ENCODE results near the gene EML6.

The EML6 gene

GRCh38 chr2:55006306-55006705 lies 282.8 kb downstream of the EML6 start:
- peaks cover 86% of the 10 kb centered on the region for H4K20me1 ChIP-seq (ENCODE audit: insufficient read depth, low read length, poor library complexity, severe bottlenecking)
- peaks cover 100% of the 10 kb centered on the region for H3K79me2 ChIP-seq (ENCODE audit: insufficient read depth, low read length)
- H3K4me2 ChIP-seq (ENCODE audit: low read depth, low read length, poor library complexity, severe bottlenecking): peak overlapping the region; percentile 44
- H3K9ac ChIP-seq (ENCODE audit: low read depth, low read length, poor library complexity, severe bottlenecking): no peak overlapping the region
- H2AFZ ChIP-seq (ENCODE audit: low read length): no peak overlapping the region
- H3F3A ChIP-seq (ENCODE audit: low read depth): no peaks in the 10 kb centered on the region
- no peak overlapping the region for H3K4me3 ChIP-seq (ENCODE audit: low read length, poor library complexity, severe bottlenecking)
- no peaks in the 10 kb centered on the region for H3K36me3 ChIP-seq (ENCODE audit: insufficient read depth, low read length)
- H3K9me3 ChIP-seq (ENCODE audit: insufficient read depth, low read depth, low read length): no peaks in the 10 kb centered on the region
- no peak for TF ChIP-seq CTCF (conservative IDR thresholded peaks at IDR 0.05; ENCODE audit: low read length)
- TF ChIP-seq EZH2phosphoT487 (IDR thresholded peaks at IDR 0.05; ENCODE audit: borderline replicate concordance): no peak
- no peaks in the 10 kb centered on the region for H3K27me3 ChIP-seq (ENCODE audit: insufficient read depth, low read length, poor library complexity, severe bottlenecking)
- peaks cover 36% of the 10 kb centered on the region for H3K4me1 ChIP-seq (ENCODE audit: insufficient read depth, low read length, poor library complexity, severe bottlenecking)
- no peaks in the 10 kb centered on the region for H3K9me2 ChIP-seq (replicated peaks; ENCODE audit: low read depth, low read length)

- no peak for TF ChIP-seq EZH2phosphoT487 (IDR thresholded peaks at IDR 0.05; ENCODE audit: borderline replicate concordance)
- TF ChIP-seq CTCF (conservative IDR thresholded peaks at IDR 0.05; ENCODE audit: low read length): no peak
- Histone ChIP-seq H3K9me2 (replicated peaks; ENCODE audit: low read depth, low read length) (no peaks in the 10 kb centered on the region), H3K9me3 (ENCODE audit: insufficient read depth, low read depth, low read length) (no peaks in the 10 kb centered on the region), H3K36me3 (ENCODE audit: insufficient read depth, low read length) (no peaks in the 10 kb centered on the region), H3K79me2 (ENCODE audit: insufficient read depth, low read length) (peaks cover 100% of the 10 kb centered on the region), H3K4me2 (ENCODE audit: low read depth, low read length, poor library complexity, severe bottlenecking) (peak overlapping the region; percentile 78), H3K4me3 (ENCODE audit: low read length, poor library complexity, severe bottlenecking) (peak overlapping the region; percentile 52), H2AFZ (ENCODE audit: low read length) (no peak overlapping the region), H3K9ac (ENCODE audit: low read depth, low read length, poor library complexity, severe bottlenecking) (peak overlapping the region; percentile 39), H3F3A (ENCODE audit: low read depth) (no peaks in the 10 kb centered on the region), H4K20me1 (ENCODE audit: insufficient read depth, low read length, poor library complexity, severe bottlenecking) (peaks cover 97% of the 10 kb centered on the region), H3K27me3 (ENCODE audit: insufficient read depth, low read length, poor library complexity, severe bottlenecking) (no peaks in the 10 kb centered on the region), H3K4me1 (ENCODE audit: insufficient read depth, low read length, poor library complexity, severe bottlenecking) (peaks cover 56% of the 10 kb centered on the region)
These were observed 286.0 kb downstream of the EML6 start for GRCh38 chr2:55009277-55010060.

GRCh38 chr2:55010149-55010591 lies 286.7 kb downstream of the EML6 start:
- Histone ChIP-seq H2AFZ (ENCODE audit: low read length) (no peak overlapping the region), H3F3A (ENCODE audit: low read depth) (no peaks in the 10 kb centered on the region), H3K9me3 (ENCODE audit: insufficient read depth, low read depth, low read length) (no peaks in the 10 kb centered on the region), H4K20me1 (ENCODE audit: insufficient read depth, low read length, poor library complexity, severe bottlenecking) (peaks cover 96% of the 10 kb centered on the region), H3K27me3 (ENCODE audit: insufficient read depth, low read length, poor library complexity, severe bottlenecking) (no peaks in the 10 kb centered on the region), H3K4me1 (ENCODE audit: insufficient read depth, low read length, poor library complexity, severe bottlenecking) (peaks cover 56% of the 10 kb centered on the region), H3K4me3 (ENCODE audit: low read length, poor library complexity, severe bottlenecking) (peak overlapping the region; percentile 52), H3K9me2 (replicated peaks; ENCODE audit: low read depth, low read length) (no peaks in the 10 kb centered on the region), H3K9ac (ENCODE audit: low read depth, low read length, poor library complexity, severe bottlenecking) (peak overlapping the region; percentile 39), H3K79me2 (ENCODE audit: insufficient read depth, low read length) (peaks cover 100% of the 10 kb centered on the region), H3K4me2 (ENCODE audit: low read depth, low read length, poor library complexity, severe bottlenecking) (peak overlapping the region; percentile 78), H3K36me3 (ENCODE audit: insufficient read depth, low read length) (no peaks in the 10 kb centered on the region)
- TF ChIP-seq EZH2phosphoT487 (IDR thresholded peaks at IDR 0.05; ENCODE audit: borderline replicate concordance) (no peak), CTCF (conservative IDR thresholded peaks at IDR 0.05; ENCODE audit: low read length) (no peak)
